ENCODE measurements around the gene NINJ2. TPM values are rescaled to one million over a fixed set of nuclear protein-coding genes. Genes with fewer than 3 reads are reported as not detected.

Gene NINJ2
- polyA plus RNA-seq, 2 of the 4 experiments (the other 2 are of a cell fraction), result 0.76 to 1.2 TPM

GRCh38 chr12:623172-623864 lies 39.9 kb downstream of the NINJ2 start:
- POLR2A ChIA-PET, result interaction anchor here (0.8 kb wide), 1 partner anchor 20 kb away, joined by 4 read pairs; no protein-coding TSS in a partner anchor
- CTCF ChIA-PET, result interaction anchor here (0.9 to 5.8 kb wide), 6 partner anchors 8 to 191 kb away, joined by 3 to 31 read pairs (median 4); no protein-coding TSS in a partner anchor
- no peak for DNase-seq (ENCODE audit: low read depth in 1 of 2, low spot score in 1 of 2)
- 72% methylated on average over 6 of the region's 6 CpGs for WGBS (ENCODE audit: missing lambda C conversion rate)
- 0 out of 4 replicates have a peak, but pooled peaks of 1 of the 2 experiments have one; percentile 42 for TF ChIP-seq CEBPB (IDR thresholded peaks at IDR 0.05)
- TF ChIP-seq, protein P1, sequence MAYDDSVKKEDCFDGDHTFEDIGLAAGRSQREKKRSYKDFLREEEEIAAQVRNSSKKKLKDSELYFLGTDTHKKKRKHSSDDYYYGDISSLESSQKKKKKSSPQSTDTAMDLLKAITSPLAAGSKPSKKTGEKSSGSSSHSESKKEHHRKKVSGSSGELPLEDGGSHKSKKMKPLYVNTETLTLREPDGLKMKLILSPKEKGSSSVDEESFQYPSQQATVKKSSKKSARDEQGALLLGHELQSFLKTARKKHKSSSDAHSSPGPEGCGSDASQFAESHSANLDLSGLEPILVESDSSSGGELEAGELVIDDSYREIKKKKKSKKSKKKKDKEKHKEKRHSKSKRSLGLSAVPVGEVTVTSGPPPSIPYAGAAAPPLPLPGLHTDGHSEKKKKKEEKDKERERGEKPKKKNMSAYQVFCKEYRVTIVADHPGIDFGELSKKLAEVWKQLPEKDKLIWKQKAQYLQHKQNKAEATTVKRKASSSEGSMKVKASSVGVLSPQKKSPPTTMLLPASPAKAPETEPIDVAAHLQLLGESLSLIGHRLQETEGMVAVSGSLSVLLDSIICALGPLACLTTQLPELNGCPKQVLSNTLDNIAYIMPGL (CRISPR knock-in tag; IDR thresholded peaks at IDR 0.05; ENCODE audit: borderline replicate concordance), result no peak
- Histone ChIP-seq H3K4me1 (peaks cover 39% of the 10 kb centered on the region), H3K4me2 (0 out of 3 replicates have a peak overlapping the region, but pooled peaks have one; percentile 26), H3K4me3 (no peak overlapping the region), H3K27ac (peak overlapping the region; percentile 33 to 78; a peak in 4 of 6 replicates), H3K9me3 (no peaks in the 10 kb centered on the region)
- ATAC-seq, result peak in 1 of 2 experiments; percentile 51; a peak in 3 of 6 replicates
- no peak for FAIRE-seq

- CTCF ChIA-PET, result interaction anchor here (0.8 to 5.8 kb wide), 6 partner anchors 7 to 192 kb away, joined by 3 to 31 read pairs (median 4); partner anchors contain the start of gene WNK1
- 62% methylated on average over 3 of the region's 3 CpGs for WGBS (ENCODE audit: missing lambda C conversion rate)
- no peak overlapping the region for H3K4me3 ChIP-seq
- H3K27ac ChIP-seq, result peak overlapping the region; percentile 33 to 78; a peak in 4 of 6 replicates
- ATAC-seq (0 out of 6 replicates have a peak, but pooled peaks of 1 of the 2 experiments have one; percentile 17), FAIRE-seq (no peak), DNase-seq (ENCODE audit: low read depth in 1 of 2, low spot score in 1 of 2) (no peak)
- H3K4me1 ChIP-seq, result peaks cover 35% of the 10 kb centered on the region
- POLR2A ChIA-PET, result interaction anchor here (0.9 kb wide), 1 partner anchor 9 kb away, joined by 3 read pairs; no protein-coding TSS in a partner anchor
- H3K4me2 ChIP-seq, result 0 out of 3 replicates have a peak overlapping the region, but pooled peaks have one; percentile 26
- H3K9me3 ChIP-seq, result no peaks in the 10 kb centered on the region
- TF ChIP-seq HOXA7 (CRISPR knock-in tag; IDR thresholded peaks at IDR 0.05), result no peak
- TF ChIP-seq BCL3 (IDR thresholded peaks at IDR 0.05), result no peak
- TF ChIP-seq HEYL (CRISPR knock-in tag; IDR thresholded peaks at IDR 0.05), result no peak
- TF ChIP-seq, protein P2, sequence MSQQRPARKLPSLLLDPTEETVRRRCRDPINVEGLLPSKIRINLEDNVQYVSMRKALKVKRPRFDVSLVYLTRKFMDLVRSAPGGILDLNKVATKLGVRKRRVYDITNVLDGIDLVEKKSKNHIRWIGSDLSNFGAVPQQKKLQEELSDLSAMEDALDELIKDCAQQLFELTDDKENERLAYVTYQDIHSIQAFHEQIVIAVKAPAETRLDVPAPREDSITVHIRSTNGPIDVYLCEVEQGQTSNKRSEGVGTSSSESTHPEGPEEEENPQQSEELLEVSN (IDR thresholded peaks at IDR 0.05; ENCODE audit: borderline replicate concordance, low read depth), result no peak
Observed at GRCh38 chr12:622416-622815, 40.8 kb downstream of the NINJ2 start.

- peaks cover 41% of the 10 kb centered on the region for H3K4me1 ChIP-seq
- ChIA-PET POLR2A (interaction anchor here (2.3 kb wide), 1 partner anchor 13 kb away, joined by 5 read pairs; no protein-coding TSS in a partner anchor), CTCF (interaction anchor here (1.2 to 1.8 kb wide), 4 partner anchors 43 to 195 kb away, joined by 3 to 10 read pairs (median 7); no protein-coding TSS in a partner anchor)
- ATAC-seq (no peak), FAIRE-seq (no peak), DNase-seq (ENCODE audit: low read depth in 1 of 2, low spot score in 1 of 2) (no peak)
- H3K4me3 ChIP-seq, result no peak overlapping the region
- H3K9me3 ChIP-seq, result no peaks in the 10 kb centered on the region
- WGBS (ENCODE audit: missing lambda C conversion rate), result 90% methylated on average over 4 of the region's 4 CpGs
- H3K4me2 ChIP-seq, result no peak overlapping the region
- peak overlapping the region; percentile 12 to 74; a peak in 4 of 6 replicates for H3K27ac ChIP-seq
- TF ChIP-seq HOXB5 (CRISPR knock-in tag; IDR thresholded peaks at IDR 0.05) (no peak), REST (IDR thresholded peaks at IDR 0.05) (no peak), MAFK (IDR thresholded peaks at IDR 0.05; ENCODE audit: partially characterized antibody) (no peak), EHF (CRISPR knock-in tag; IDR thresholded peaks at IDR 0.05) (no peak), EP300 (IDR thresholded peaks at IDR 0.05) (no peak)
Observed at GRCh38 chr12:619346-619745, 43.9 kb downstream of the NINJ2 start.

Data from A549 (cell line).